GM23338 (cell line): ENCODE data around the gene OR9K2. TPM values are rescaled to one million over a fixed set of nuclear protein-coding genes. Genes with fewer than 3 reads are reported as not detected.

Experiments
- polyA plus RNA-seq: library from polyadenylated mRNA; unstranded; fragments of >200 nt; fragmentation: Nextera tagmentation; extraction: Ambion mirVana; gene quantifications from 2 replicates; pipeline ENCODE4 v1.2.1, GENCODE V29; 2016
- total RNA-seq: library from RNA; depleted of rRNA; stranded (reverse); fragments of >200 nt; shearing (Covaris generic); gene quantifications from 2 replicates; pipeline ENCODE4 v1.2.3, GENCODE V29; 2014; rRNA removed

OR9K2 gene
- total and polyA plus RNA-seq, 2 experiments from 2014 or later: 0.14 TPM; not detected in 1

Other genes with a start within 250 kb of the OR9K2 start
- not detected in 2 replicates for gene TESPA1, start 141.6 kb upstream of the OR9K2 start, total RNA-seq
- 0.34 TPM in 1 of 2 replicates, not detected in the other for gene TESPA1, start 141.6 kb upstream of the OR9K2 start, polyA plus RNA-seq
- 0.07 TPM in 1 of 2 replicates, not detected in the other for gene NEUROD4, start 106.4 kb upstream of the OR9K2 start, total RNA-seq
- 0.05 and 0.13 TPM in 2 replicates for gene NEUROD4, start 106.4 kb upstream of the OR9K2 start, polyA plus RNA-seq
- gene OR10A7, start 94.6 kb downstream of the OR9K2 start, total RNA-seq: not detected in 2 replicates
- not detected in 2 replicates for gene OR10A7, start 94.6 kb downstream of the OR9K2 start, polyA plus RNA-seq
- gene OR6C74, start 118.2 kb downstream of the OR9K2 start, total RNA-seq: not detected in 2 replicates
- gene OR6C74, start 118.2 kb downstream of the OR9K2 start, polyA plus RNA-seq: not detected in 2 replicates
- gene OR6C6, start 170.2 kb downstream of the OR9K2 start, total RNA-seq: not detected in 2 replicates
- not detected in 2 replicates for gene OR6C6, start 170.2 kb downstream of the OR9K2 start, polyA plus RNA-seq
- not detected in 2 replicates for gene OR6C1, start 187.9 kb downstream of the OR9K2 start, total RNA-seq
- gene OR6C1, start 187.9 kb downstream of the OR9K2 start, polyA plus RNA-seq: not detected in 2 replicates
- gene OR6C3, start 204.3 kb downstream of the OR9K2 start, total RNA-seq: not detected in 2 replicates
- gene OR6C3, start 204.3 kb downstream of the OR9K2 start, polyA plus RNA-seq: not detected in 2 replicates
- not detected in 2 replicates for gene OR6C75, start 236.6 kb downstream of the OR9K2 start, total RNA-seq
- not detected in 2 replicates for gene OR6C75, start 236.6 kb downstream of the OR9K2 start, polyA plus RNA-seq